IMR-90 (cell line): Measurements from ENCODE around the gene TMEM126B. TPM values are rescaled to one million over a fixed set of nuclear protein-coding genes. Genes with fewer than 3 reads are reported as not detected.

Source experiments
- ATAC-seq: fragments of 200-7000 bp; cut with Tn5 transposase; 2 replicates; pipeline ENCODE4 v1.9.1; 2020; ENCODE audit warnings: low read depth, mild to moderate bottlenecking, moderate library complexity
- BruUV-seq: library from RNA; stranded (reverse); fragments of 400-500 nt; replicated peaks from 2 replicates; lab custom pipeline; 2021; lab: Mats Ljungman, UMichigan
- CTCF ChIA-PET: fragments of 300-600 bp; formaldehyde crosslinking; extraction: SDS; loops from one replicate; lab custom pipeline; 2021; ENCODE audit warnings: antibody characterized with exemption; lab: Yijun Ruan, JAX
- POLR2A ChIA-PET: fragments of 300-600 bp; sonication (Branson Sonifier 250); formaldehyde crosslinking; loops from one replicate; lab custom pipeline; 2022; ENCODE audit warnings: antibody characterized with exemption; ENCODE audit not compliant: unreplicated experiment; lab: Charles Lee
- DNase-seq: peaks from one replicate; pipeline ENCODE4 v3.0.0; 2013
- H2AFZ ChIP-seq: replicated peaks from 2 replicates; pipeline ENCODE3; 2013; ENCODE audit warnings: low read length, mild to moderate bottlenecking; ENCODE audit not compliant: poor library complexity
- H2AK5ac ChIP-seq: 2 replicates; pipeline ENCODE4 v1.6.1; 2013; ENCODE audit warnings: low read depth, low read length, inconsistent platforms
- H2AK9ac ChIP-seq: replicated peaks from 2 replicates; pipeline ENCODE3; 2013; ENCODE audit warnings: mild to moderate bottlenecking, low read depth, low read length, moderate library complexity; ENCODE audit not compliant: poor library complexity
- H2BK120ac ChIP-seq: 2 replicates; pipeline ENCODE4 v1.6.1; 2013; ENCODE audit warnings: low read depth, low read length, inconsistent platforms
- H2BK15ac ChIP-seq: 3 replicates; pipeline ENCODE4 v1.6.1; 2013; ENCODE audit warnings: low read depth, low read length, inconsistent platforms
- H2BK20ac ChIP-seq: 2 replicates; pipeline ENCODE4 v1.6.1; 2013; ENCODE audit warnings: low read depth, mild to moderate bottlenecking, inconsistent platforms, low read length, moderate library complexity
- H2BK5ac ChIP-seq: 2 replicates; pipeline ENCODE4 v1.6.1; 2013; ENCODE audit warnings: mild to moderate bottlenecking, low read depth, low read length, inconsistent platforms; ENCODE audit not compliant: poor library complexity, severe bottlenecking
- H3K14ac ChIP-seq: replicated peaks from 2 replicates; pipeline ENCODE4 v1.6.1; 2013; ENCODE audit warnings: low read depth, low read length, inconsistent platforms
- H3K18ac ChIP-seq: 2 replicates; pipeline ENCODE4 v1.6.1; 2013; ENCODE audit warnings: low read depth, low read length, control low read depth
- H3K23ac ChIP-seq: 2 replicates; pipeline ENCODE4 v1.6.1; 2013; ENCODE audit warnings: low read depth, low read length, inconsistent platforms
- H3K27ac ChIP-seq: 2 replicates; pipeline ENCODE4 v1.5.1; 2013; ENCODE audit warnings: mild to moderate bottlenecking, control low read depth, low read length; ENCODE audit not compliant: insufficient read depth
- H3K27me3 ChIP-seq: 2 replicates; pipeline ENCODE4 v1.6.1; 2013; ENCODE audit warnings: low read length; ENCODE audit not compliant: control insufficient read depth, insufficient read depth
- H3K36me3 ChIP-seq: 2 replicates; pipeline ENCODE4 v1.6.1; 2013; ENCODE audit warnings: low read length, mixed read lengths; ENCODE audit not compliant: control insufficient read depth, insufficient read depth
- H3K4ac ChIP-seq: 2 replicates; pipeline ENCODE4 v1.6.1; 2013; ENCODE audit warnings: low read depth, low read length, inconsistent platforms
- H3K4me1 ChIP-seq: 2 replicates; pipeline ENCODE4 v1.6.1; 2013; ENCODE audit warnings: low read length, mixed read lengths; ENCODE audit not compliant: control insufficient read depth, insufficient read depth
- H3K4me2 ChIP-seq: 2 replicates; pipeline ENCODE4 v1.6.1; 2013; ENCODE audit warnings: low read depth, mild to moderate bottlenecking, control low read depth, low read length, moderate library complexity
- H3K4me3 ChIP-seq: 2 replicates; pipeline ENCODE4 v1.5.1; 2013; ENCODE audit warnings: low read depth, mild to moderate bottlenecking, control low read depth, low read length, moderate library complexity; ENCODE audit not compliant: insufficient read depth
- H3K56ac ChIP-seq: 2 replicates; pipeline ENCODE4 v1.6.1; 2013; ENCODE audit warnings: low read length, inconsistent platforms; ENCODE audit not compliant: insufficient read depth; ENCODE audit errors: extremely low read depth
- H3K79me1 ChIP-seq, 2 experiments: 2 replicates each; pipeline ENCODE4 v1.6.1; 2013; ENCODE audit warnings: low read length in 2 of 2, inconsistent platforms in 1 of 2, low read depth in 1 of 2
- H3K9ac ChIP-seq: 2 replicates; pipeline ENCODE4 v1.6.1; 2013; ENCODE audit warnings: low read depth, low read length, control low read depth
- H3K9me1 ChIP-seq: 2 replicates; pipeline ENCODE4 v1.6.1; 2013; ENCODE audit warnings: low read length, inconsistent platforms; ENCODE audit not compliant: insufficient read depth
- H3K9me3 ChIP-seq: 2 replicates; pipeline ENCODE4 v1.6.1; 2013; ENCODE audit warnings: low read length; ENCODE audit not compliant: control insufficient read depth, insufficient read depth
- H4K20me1 ChIP-seq: 2 replicates; pipeline ENCODE4 v1.6.1; 2013; ENCODE audit warnings: low read length, inconsistent platforms; ENCODE audit not compliant: insufficient read depth
- H4K5ac ChIP-seq: 2 replicates; pipeline ENCODE4 v1.6.1; 2013; ENCODE audit warnings: mild to moderate bottlenecking, low read depth, low read length, control low read depth
- H4K8ac ChIP-seq, 2 experiments: 2 replicates each; pipeline ENCODE4 v1.6.1; 2013; ENCODE audit warnings: low read depth in 2 of 2, low read length in 2 of 2, control low read depth in 1 of 2, inconsistent platforms in 1 of 2
- H4K91ac ChIP-seq: 2 replicates; pipeline ENCODE4 v1.6.1; 2013; ENCODE audit warnings: low read depth, low read length, inconsistent platforms; ENCODE audit not compliant: insufficient read depth
- CEBPB ChIP-seq: IDR thresholded peaks from 2 replicates; pipeline ENCODE4 v1.6.1; 2012; ENCODE audit warnings: low read depth, low read length, improper control_type of control experiment
- CHD1 ChIP-seq: IDR thresholded peaks from 2 replicates; pipeline ENCODE4 v1.6.1; 2012; ENCODE audit warnings: low read depth, low read length, improper control_type of control experiment
- MAZ ChIP-seq: IDR thresholded peaks from 2 replicates; pipeline ENCODE4 v1.6.1; 2012; ENCODE audit warnings: low read depth, mild to moderate bottlenecking, low read length, improper control_type of control experiment, moderate library complexity, borderline replicate concordance
- NFE2L2 ChIP-seq: fragments of 150-350 bp; IDR thresholded peaks from 2 replicates; pipeline ENCODE4 v1.6.1; 2016; ENCODE audit warnings: low read depth, mild to moderate bottlenecking, low read length
- POLR2A ChIP-seq: IDR thresholded peaks from 2 replicates; pipeline ENCODE4 v1.6.1; 2012; ENCODE audit warnings: mild to moderate bottlenecking, low read depth, low read length
- SMC3 ChIP-seq: fragments of 150-350 bp; IDR thresholded peaks from 2 replicates; pipeline ENCODE4 v1.6.1; 2016; ENCODE audit warnings: low read depth, mild to moderate bottlenecking, antibody characterized with exemption, low read length, moderate library complexity
- WGBS, 2 experiments: methylation state at CpG; one replicate each; pipeline versions ENCODE4 v1.1.5 to v1.1.7; 2013; ENCODE audit warnings: missing lambda C conversion rate in 2 of 2; ENCODE audit not compliant: insufficient read length in 1 of 2; ENCODE audit errors: extremely low coverage in 2 of 2; 5-methylcytosine and 5-hydroxymethylcytosine counted together
- dilution Hi-C: fragments of 300-500 bp; cut with HindIII; formaldehyde crosslinking; loops from one replicate; pipeline ENCODE4 v1.14.3; 2018; ENCODE audit warnings: low sequenced_read_pairs; ENCODE audit not compliant: unreplicated experiment
- in situ Hi-C: fragments of 300-500 bp; cut with MboI; formaldehyde crosslinking; loops from 3 replicates; pipeline ENCODE4 v1.14.3; 2019; ENCODE audit warnings: low sequenced_read_pairs, inconsistent platforms, mixed read lengths
- intact Hi-C: fragments of 100-400 bp; cut with micrococcal nuclease; formaldehyde crosslinking; loops from 2 replicates; pipeline ENCODE4 v1.10.0; 2022
- polyA plus RNA-seq, 3 experiments: library from polyadenylated mRNA; depleted of rRNA; stranded (reverse); fragments of >200 nt; gene quantifications; 2 replicates each; pipeline ENCODE4 v1.2.3, GENCODE V29; 2012; ENCODE audit warnings: low replicate concordance in 1 of 3
- total RNA-seq: library from RNA; depleted of rRNA; stranded (reverse); fragments of >200 nt; gene quantifications from 2 replicates; pipeline ENCODE4 v1.2.3, GENCODE V29; 2012

The TMEM126B gene
- total and polyA plus RNA-seq, 2 of the 4 experiments (the other 2 are of a cell fraction) = 44.6 to 56.8 TPM

DNA sequence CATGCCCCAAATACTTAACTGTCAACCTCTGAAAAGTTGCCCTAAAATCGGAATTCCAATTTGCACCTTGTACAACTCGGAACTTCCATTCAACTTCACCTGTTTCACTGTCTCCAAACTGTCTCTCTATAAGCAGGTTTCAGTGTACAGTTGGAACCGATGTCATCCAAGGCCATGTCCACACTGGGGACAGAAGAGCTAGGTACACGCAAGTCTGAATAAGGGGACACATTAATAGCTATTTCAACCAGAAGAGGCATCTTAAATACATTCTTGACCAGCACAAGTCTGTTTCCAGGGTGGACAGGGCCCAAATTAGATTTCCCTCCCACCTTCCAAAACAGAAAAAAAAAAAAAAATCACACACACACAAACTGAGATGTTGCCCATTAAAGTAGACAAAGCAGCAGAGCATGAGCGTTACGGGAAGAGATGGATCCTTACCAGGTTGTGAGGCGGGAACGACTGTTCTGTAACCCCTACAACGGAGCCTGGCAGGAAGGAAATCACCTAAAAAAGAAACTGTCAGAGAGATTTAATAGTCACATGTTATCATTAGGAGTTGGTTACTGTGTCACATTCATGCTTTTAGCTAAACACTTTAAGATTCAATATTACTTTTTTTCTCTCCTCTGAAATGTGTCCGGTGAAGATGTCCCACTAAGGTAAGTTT is 34.8 kb downstream of the TMEM126B start:
- Histone ChIP-seq H2AK9ac (peak overlapping the region; percentile 99), H2BK120ac (no peak overlapping the region), H2BK20ac (no peak overlapping the region), H3K27me3 (no peaks in the 10 kb centered on the region), H3K18ac (peak overlapping the region; percentile 10; the same call in 1 of the 2 replicates), H3K36me3 (peaks cover 4% of the 10 kb centered on the region), H3K4ac (peak overlapping the region; percentile 64), H3K4me3 (peak overlapping the region; percentile 96), H4K20me1 (peaks cover 44% of the 10 kb centered on the region), H2BK5ac (peak overlapping the region; percentile 84), H4K91ac (no peak overlapping the region), H2BK15ac (no peak overlapping the region), H4K8ac (no peak overlapping the region), H3K14ac (peak overlapping the region; percentile 94), H3K9me3 (no peaks in the 10 kb centered on the region), H3K9ac (peak overlapping the region; percentile 95), H4K5ac (no peak overlapping the region), H3K9me1 (no peaks in the 10 kb centered on the region), H3K4me1 (no peaks in the 10 kb centered on the region; the same call in 1 of the 2 replicates), H3K4me2 (peak overlapping the region; percentile 97), H2AFZ (no peak overlapping the region), H2AK5ac (peak overlapping the region; percentile 77; the same call in 1 of the 2 replicates), H3K27ac (peak overlapping the region; percentile 85), H3K79me1 (peaks cover 0 to 22% of the 10 kb centered on the region in 2 experiments; a peak in 3 of 4 replicates), H3K56ac (peak overlapping the region; percentile 61; the same call in 1 of the 2 replicates), H3K23ac (peak overlapping the region; percentile 99)
- TSS peak; percentile 38 for BruUV-seq
- intact Hi-C loops (no loop called here), dilution Hi-C loops (no loop called here), in situ Hi-C loops (no loop called here)
- CTCF ChIA-PET = interaction anchor here (0.7 kb wide), 2 partner anchors 18 to 27 kb away, joined by 3 read pairs; no protein-coding TSS in a partner anchor
- POLR2A ChIA-PET = no interaction called here
- ATAC-seq (no peak), DNase-seq (no peak)
- WGBS, 2 experiments = 0% methylated on average over 1 of the region's 10 CpGs; no CpG with 5 or more reads in 1 of the 2 experiments
- TF ChIP-seq MAZ = no peak
- no peak for TF ChIP-seq CEBPB
- no peak for TF ChIP-seq CHD1
- no peak for TF ChIP-seq SMC3
- no peak for TF ChIP-seq POLR2A
- no peak for TF ChIP-seq NFE2L2
